Transverse colon (tissue), 4 donors: ENCODE measurements around the gene PRLH. TPM values are rescaled to one million over a fixed set of nuclear protein-coding genes. Genes with fewer than 3 reads are reported as not detected.

Experiments used
- DNase-seq: peaks from one replicate; pipeline ENCODE4 v3.0.0-alpha.2; 2019
- H3K27ac ChIP-seq, 4 donors: fragments of 200-600 bp; sonication (generic); 2 replicates each; pipeline ENCODE4 v1.5.1; 2016 to 2018; ENCODE audit warnings: inconsistent platforms in 4 of 4
- H3K27me3 ChIP-seq: fragments of 200-600 bp; sonication (generic); 2 replicates; pipeline ENCODE4 v1.5.1; 2017; ENCODE audit warnings: inconsistent platforms
- H3K36me3 ChIP-seq, 4 donors: fragments of 200-600 bp; sonication (generic); 2 replicates each; pipeline ENCODE4 v1.5.1; 2017 to 2019; ENCODE audit warnings: inconsistent platforms in 4 of 4
- H3K4me1 ChIP-seq, 4 donors: fragments of 200-600 bp; sonication (generic); 2 replicates each; pipeline ENCODE4 v1.5.1; 2017 to 2020; ENCODE audit warnings: inconsistent platforms in 4 of 4
- H3K4me3 ChIP-seq, 4 donors: fragments of 200-600 bp; sonication (generic); 1 replicate in 1 of 4; 2 replicates in 3 of 4; pipeline versions ENCODE4 v1.5.1 to v1.6.1; 2017 to 2019; ENCODE audit warnings: inconsistent platforms in 4 of 4
- H3K9me3 ChIP-seq, 2 donors: fragments of 200-600 bp; sonication (generic); 2 replicates each; pipeline ENCODE4 v1.5.1; 2017 to 2019; ENCODE audit warnings: inconsistent platforms in 2 of 2
- CTCF ChIP-seq, 5 experiments: fragments of 200-600 bp in 3 of 5; fragments of 450-650 bp in 2 of 5; sonication (generic) in 3 of 5; IDR thresholded peaks; 1 replicate in 2 of 5; 2 replicates in 3 of 5; pipeline ENCODE4 v1.5.1; 2016 to 2017; ENCODE audit warnings: antibody characterized with exemption in 5 of 5, inconsistent platforms in 3 of 5, mild to moderate bottlenecking in 2 of 5, moderate library complexity in 1 of 5
- EP300 ChIP-seq: sonication (generic); formaldehyde crosslinking; IDR thresholded peaks from one replicate; pipeline ENCODE4 v1.6.1; 2017; ENCODE audit warnings: antibody characterized with exemption, low read depth
- POLR2A ChIP-seq: fragments of 450-650 bp; IDR thresholded peaks from one replicate; pipeline ENCODE4 v1.6.1; 2016; ENCODE audit warnings: antibody characterized with exemption, mild to moderate bottlenecking, moderate library complexity
- POLR2AphosphoS5 ChIP-seq, 3 donors: sonication (generic); formaldehyde crosslinking; IDR thresholded peaks; one replicate each; pipeline ENCODE4 v1.6.1; 2016; ENCODE audit warnings: antibody characterized with exemption in 3 of 3
- WGBS, 2 donors: methylation state at CpG; one replicate each; pipeline ENCODE4 v1.1.5; 2018; ENCODE audit warnings: low coverage in 1 of 2; 5-methylcytosine and 5-hydroxymethylcytosine counted together
- in situ Hi-C, 4 donors: fragments of 200-750 bp; cut with MboI; loops; one replicate each; pipeline versions ENCODE4 v1.15.0 to v1.15.1; 2017; ENCODE audit warnings: low sequenced_read_pairs in 3 of 4, low pct_ligation_motif_present in 1 of 4, low pct_unique_long_range_greater_than_20kb in 1 of 4
- intact Hi-C: fragments of 100-400 bp; cut with DNase I; formaldehyde crosslinking; loops from one replicate; pipeline ENCODE4 v1.15.1; 2023; ENCODE audit warnings: low total_unique reads
- total RNA-seq, 4 donors: library from RNA; depleted of rRNA; stranded (reverse); fragments of >200 nt; gene quantifications; one replicate each; pipeline ENCODE4 v1.1.0, GENCODE V29; 2016

Gene PRLH
- total RNA-seq, 4 donors from 2014 or later: not detected

- Histone ChIP-seq H3K27me3 (peaks cover 12% of the 10 kb centered on the region), H3K9me3 (no peaks in the 10 kb centered on the region), H3K27ac (no peak overlapping the region), H3K36me3 (no peaks in the 10 kb centered on the region), H3K4me3 (no peak overlapping the region), H3K4me1 (peaks cover 0 to 9% (median 5%) of the 10 kb centered on the region in 4 donors)
- 89% methylated on average over 14 of the region's 16 CpGs; no CpG with 5 or more reads in 1 of the 2 donors for WGBS, 2 donors
- in situ Hi-C loops: loop anchor here in 2 of 4 donors (5.0 to 25.0 kb wide), 3 partner anchors 50 to 405 kb away; no protein-coding TSS in a partner anchor
- TF ChIP-seq CTCF (IDR thresholded peaks at IDR 0.05) (no peak), EP300 (no peak), POLR2AphosphoS5 (IDR thresholded peaks at IDR 0.05) (no peak), POLR2A (no peak)
- intact Hi-C loops: no loop called here
- DNase-seq: no peak
These were observed 1.1 kb downstream of the PRLH start for GRCh38 chr2:237567276-237568029.

GRCh38 chr2:237568121-237568660, 1.8 kb downstream of the PRLH start:
- Histone ChIP-seq H3K4me1 (peaks cover 0 to 12% (median 7%) of the 10 kb centered on the region in 4 donors), H3K4me3 (no peak overlapping the region), H3K27ac (no peak overlapping the region), H3K27me3 (peaks cover 12% of the 10 kb centered on the region), H3K36me3 (no peaks in the 10 kb centered on the region), H3K9me3 (no peaks in the 10 kb centered on the region)
- intact Hi-C loops (no loop called here), in situ Hi-C loops (loop anchor here in 2 of 4 donors (5.0 to 25.0 kb wide), 3 partner anchors 51 to 406 kb away; no protein-coding TSS in a partner anchor)
- DNase-seq: no peak
- no peak for TF ChIP-seq CTCF (IDR thresholded peaks at IDR 0.05)
- no peak for TF ChIP-seq POLR2AphosphoS5 (IDR thresholded peaks at IDR 0.05)
- TF ChIP-seq EP300: no peak
- WGBS, 2 donors: 67% methylated on average over 9 of the region's 9 CpGs; no CpG with 5 or more reads in 1 of the 2 donors

GRCh38 chr2:237569041-237569440, 2.7 kb downstream of the PRLH start:
- Histone ChIP-seq H3K27me3 (peaks cover 6% of the 10 kb centered on the region), H3K4me3 (no peak overlapping the region), H3K9me3 (no peaks in the 10 kb centered on the region), H3K27ac (no peak overlapping the region), H3K4me1 (peaks cover 0 to 12% (median 7%) of the 10 kb centered on the region in 4 donors), H3K36me3 (no peaks in the 10 kb centered on the region)
- in situ Hi-C loops: loop anchor here in 2 of 4 donors (5.0 to 25.0 kb wide), 3 partner anchors 52 to 407 kb away; no protein-coding TSS in a partner anchor
- 76 to 81% methylated on average over 5 of the region's 5 CpGs for WGBS, 2 donors
- intact Hi-C loops: no loop called here
- no peak for DNase-seq
- TF ChIP-seq CTCF (IDR thresholded peaks at IDR 0.05) (no peak), POLR2A (no peak), EP300 (no peak), POLR2AphosphoS5 (IDR thresholded peaks at IDR 0.05) (no peak)

GRCh38 chr2:237569896-237570295, 3.5 kb downstream of the PRLH start:
- no peak for DNase-seq
- intact Hi-C loops: loop anchor here (10.0 kb wide), 2 partner anchors 445 to 475 kb away; no protein-coding TSS in a partner anchor
- Histone ChIP-seq H3K27ac (no peak overlapping the region), H3K4me3 (no peak overlapping the region), H3K9me3 (no peaks in the 10 kb centered on the region), H3K27me3 (no peaks in the 10 kb centered on the region), H3K36me3 (no peaks in the 10 kb centered on the region), H3K4me1 (peaks cover 0 to 12% (median 7%) of the 10 kb centered on the region in 4 donors)
- in situ Hi-C loops: loop anchor here in 3 of 4 donors (5.0 to 25.0 kb wide), 4 partner anchors 53 to 408 kb away; no protein-coding TSS in a partner anchor
- TF ChIP-seq POLR2AphosphoS5 (IDR thresholded peaks at IDR 0.05) (no peak), EP300 (no peak), CTCF (IDR thresholded peaks at IDR 0.05) (no peak), POLR2A (no peak)
- 96 to 100% methylated on average over 1 to 3 of the region's 3 CpGs for WGBS, 2 donors
